HEK293 (cell line): Measurements from ENCODE around the gene MUC5B.

Experiments used
- CTCF ChIA-PET: fragments of 350-600 bp; formaldehyde crosslinking; extraction: SDS; loops from one replicate; lab custom pipeline; 2021; ENCODE audit warnings: antibody characterized with exemption; lab: Yijun Ruan, JAX
- POLR2A ChIA-PET: fragments of 300-600 bp; formaldehyde crosslinking; extraction: SDS; loops from one replicate; lab custom pipeline; 2020; ENCODE audit warnings: antibody characterized with exemption, inconsistent platforms; lab: Yijun Ruan, JAX
- H3K27ac ChIP-seq: fragments of 200-500 bp; sonication (Bioruptor generic); 2 replicates; pipeline ENCODE4 v1.5.1; 2014; ENCODE audit warnings: low read depth, low read length, control low read depth, inconsistent platforms; ENCODE audit errors: extremely low read depth
- H3K36me3 ChIP-seq, 2 experiments: fragments of 200-500 bp in 1 of 2; sonication (Bioruptor generic) in 1 of 2; 1 replicate in 1 of 2; 2 replicates in 1 of 2; pipeline ENCODE4 v1.5.1; 2014 to 2017; ENCODE audit warnings: inconsistent platforms in 2 of 2, low read length in 2 of 2; ENCODE audit not compliant: control insufficient read depth in 2 of 2, insufficient read depth in 1 of 2
- H3K4me1 ChIP-seq: fragments of 200-500 bp; sonication (Bioruptor generic); 2 replicates; pipeline ENCODE4 v1.5.1; 2014; ENCODE audit warnings: mild to moderate bottlenecking, low read length, inconsistent platforms; ENCODE audit not compliant: control insufficient read depth, insufficient read depth
- H3K4me3 ChIP-seq: 2 replicates; pipeline ENCODE4 v1.5.1; 2011; ENCODE audit warnings: low read depth, mild to moderate bottlenecking, control low read depth, low read length, moderate library complexity
- H3K9me3 ChIP-seq: fragments of 200-500 bp; sonication (Bioruptor generic); 2 replicates; pipeline ENCODE4 v1.5.1; 2014; ENCODE audit warnings: low read depth, low read length, inconsistent platforms; ENCODE audit not compliant: control insufficient read depth, insufficient read depth
- KLF1 ChIP-seq: fragments of 450-650 bp; formaldehyde crosslinking; IDR thresholded peaks from 2 replicates; pipeline ENCODE4 v1.5.1; 2016; ENCODE audit warnings: missing biosample characterization, missing genetic modification characterization
- REST ChIP-seq: fragments of 450-650 bp; formaldehyde crosslinking; IDR thresholded peaks from 2 replicates; pipeline ENCODE4 v1.5.1; 2016; ENCODE audit warnings: missing biosample characterization, missing genetic modification characterization
- SCRT1 ChIP-seq: fragments of 450-650 bp; formaldehyde crosslinking; IDR thresholded peaks from 2 replicates; pipeline ENCODE4 v1.5.1; 2016; ENCODE audit warnings: missing biosample characterization, missing genetic modification characterization, borderline replicate concordance
- SCRT2 ChIP-seq: fragments of 450-650 bp; formaldehyde crosslinking; IDR thresholded peaks from 2 replicates; pipeline ENCODE4 v1.5.1; 2016; ENCODE audit warnings: missing biosample characterization, missing genetic modification characterization
- SP2 ChIP-seq: fragments of 450-650 bp; formaldehyde crosslinking; IDR thresholded peaks from 2 replicates; pipeline ENCODE4 v1.5.1; 2016; ENCODE audit warnings: missing biosample characterization, missing genetic modification characterization
- ZBTB44 ChIP-seq: fragments of 450-650 bp; IDR thresholded peaks from 2 replicates; pipeline ENCODE4 v1.5.1; 2018; ENCODE audit warnings: missing biosample characterization, mild to moderate bottlenecking, missing genetic modification characterization
- ZFP3 ChIP-seq: fragments of 450-650 bp; formaldehyde crosslinking; IDR thresholded peaks from 2 replicates; pipeline ENCODE4 v1.5.1; 2016; ENCODE audit warnings: low read depth, missing biosample characterization, missing genetic modification characterization
- ZFP37 ChIP-seq: fragments of 450-650 bp; formaldehyde crosslinking; IDR thresholded peaks from 2 replicates; pipeline ENCODE4 v1.5.1; 2016; ENCODE audit warnings: missing biosample characterization, missing genetic modification characterization
- ZNF121 ChIP-seq: fragments of 450-650 bp; formaldehyde crosslinking; IDR thresholded peaks from 2 replicates; pipeline ENCODE4 v1.5.1; 2016; ENCODE audit warnings: missing biosample characterization, missing genetic modification characterization
- ZNF140 ChIP-seq: fragments of 450-650 bp; formaldehyde crosslinking; IDR thresholded peaks from 2 replicates; pipeline ENCODE4 v1.5.1; 2016; ENCODE audit warnings: missing biosample characterization, missing genetic modification characterization
- ZNF184 ChIP-seq: fragments of 450-650 bp; IDR thresholded peaks from 2 replicates; pipeline ENCODE4 v1.5.1; 2018; ENCODE audit warnings: missing biosample characterization, mild to moderate bottlenecking, missing genetic modification characterization
- ZNF19 ChIP-seq: fragments of 450-650 bp; formaldehyde crosslinking; IDR thresholded peaks from 2 replicates; pipeline ENCODE4; 2016; ENCODE audit warnings: missing biosample characterization, missing genetic modification characterization, low read depth
- ZNF223 ChIP-seq: fragments of 450-650 bp; formaldehyde crosslinking; IDR thresholded peaks from 2 replicates; pipeline ENCODE4 v1.5.1; 2016; ENCODE audit warnings: missing biosample characterization, missing genetic modification characterization
- ZNF37A ChIP-seq: fragments of 450-650 bp; IDR thresholded peaks from 2 replicates; pipeline ENCODE4 v1.5.1; 2018; ENCODE audit warnings: missing biosample characterization, missing genetic modification characterization
- ZNF514 ChIP-seq: fragments of 450-650 bp; formaldehyde crosslinking; IDR thresholded peaks from 2 replicates; pipeline ENCODE4 v1.5.1; 2016; ENCODE audit warnings: missing biosample characterization, missing genetic modification characterization
- ZNF660 ChIP-seq: fragments of 450-650 bp; IDR thresholded peaks from 2 replicates; pipeline ENCODE4 v1.5.1; 2018; ENCODE audit warnings: missing biosample characterization, mild to moderate bottlenecking, missing genetic modification characterization
- ZNF692 ChIP-seq: fragments of 450-650 bp; formaldehyde crosslinking; IDR thresholded peaks from 2 replicates; pipeline ENCODE4 v1.5.1; 2016; ENCODE audit warnings: missing biosample characterization, missing genetic modification characterization
- ZNF704 ChIP-seq: fragments of 450-650 bp; formaldehyde crosslinking; IDR thresholded peaks from 2 replicates; pipeline ENCODE4 v1.5.1; 2016; ENCODE audit warnings: missing biosample characterization, missing genetic modification characterization
- TF ChIP-seq, protein P1 (sequence below): fragments of 450-650 bp; formaldehyde crosslinking; IDR thresholded peaks from 2 replicates; pipeline ENCODE4 v1.5.1; 2016; ENCODE audit warnings: missing biosample characterization, missing genetic modification characterization
- TF ChIP-seq, protein P2 (sequence below): fragments of 450-650 bp; formaldehyde crosslinking; IDR thresholded peaks from 2 replicates; pipeline ENCODE4 v1.5.1; 2016; ENCODE audit warnings: missing biosample characterization, missing genetic modification characterization

The MUC5B gene

DNA sequence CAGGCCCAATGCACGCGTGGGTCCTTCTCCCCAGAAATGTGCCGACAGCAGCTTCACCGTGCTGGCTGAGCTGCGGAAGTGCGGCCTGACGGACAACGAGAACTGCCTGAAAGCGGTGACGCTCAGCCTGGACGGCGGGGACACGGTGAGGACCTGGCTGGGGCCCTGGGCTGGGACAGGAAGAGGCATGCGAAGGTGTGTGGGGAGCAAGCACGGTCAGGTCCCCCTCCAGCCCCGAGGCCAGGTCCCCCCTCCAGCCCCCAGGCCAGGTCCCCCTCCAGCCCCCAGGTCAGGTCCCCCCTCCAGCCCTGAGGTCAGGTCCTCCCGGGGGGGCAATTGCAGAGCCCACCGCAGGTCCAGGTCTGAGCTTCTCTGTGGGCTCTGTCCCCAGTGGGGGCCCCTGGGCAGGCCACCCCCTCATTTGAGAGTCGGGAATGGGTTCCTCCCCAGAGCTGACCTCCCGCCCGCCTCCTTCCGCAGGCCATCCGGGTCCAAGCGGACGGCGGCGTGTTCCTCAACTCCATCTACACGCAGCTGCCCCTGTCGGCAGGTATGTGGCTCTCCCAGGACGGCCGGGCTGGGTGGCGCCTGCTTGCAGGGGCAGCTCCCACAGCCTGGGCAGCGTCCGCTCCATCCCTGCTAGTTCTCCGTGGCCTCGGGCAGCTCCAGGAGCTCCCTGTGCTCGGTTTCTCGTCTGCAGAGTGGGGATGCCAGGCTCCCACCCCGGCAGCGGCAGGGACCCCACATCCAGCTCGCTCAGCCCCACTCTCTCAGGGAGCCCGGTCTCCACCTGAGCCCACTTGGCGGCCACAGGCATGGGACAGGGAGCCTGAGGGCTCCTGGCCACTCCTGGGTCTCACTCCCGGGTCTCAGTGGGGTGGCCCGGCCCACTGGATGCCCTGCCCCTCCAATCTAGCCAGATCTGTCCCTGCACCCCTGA lies 7.9 kb downstream of the MUC5B start:
- no peaks in the 10 kb centered on the region for H3K36me3 ChIP-seq
- TF ChIP-seq ZNF121 (no peak), ZNF184 (no peak), ZNF19 (tag by site-specific recombination) (no peak), SP2 (tag by site-specific recombination) (no peak), REST (tag by site-specific recombination) (no peak), ZNF660 (tag by site-specific recombination) (no peak), ZNF140 (no peak), SCRT1 (tag by site-specific recombination) (no peak), ZFP37 (tag by site-specific recombination) (no peak), ZNF692 (tag by site-specific recombination) (no peak), ZNF704 (tag by site-specific recombination) (no peak), KLF1 (tag by site-specific recombination) (no peak), ZFP3 (tag by site-specific recombination) (no peak), ZBTB44 (tag by site-specific recombination) (no peak), ZNF37A (tag by site-specific recombination) (no peak), ZNF223 (tag by site-specific recombination) (no peak), ZNF514 (tag by site-specific recombination) (no peak), SCRT2 (tag by site-specific recombination) (no peak)
- TF ChIP-seq, protein P1, sequence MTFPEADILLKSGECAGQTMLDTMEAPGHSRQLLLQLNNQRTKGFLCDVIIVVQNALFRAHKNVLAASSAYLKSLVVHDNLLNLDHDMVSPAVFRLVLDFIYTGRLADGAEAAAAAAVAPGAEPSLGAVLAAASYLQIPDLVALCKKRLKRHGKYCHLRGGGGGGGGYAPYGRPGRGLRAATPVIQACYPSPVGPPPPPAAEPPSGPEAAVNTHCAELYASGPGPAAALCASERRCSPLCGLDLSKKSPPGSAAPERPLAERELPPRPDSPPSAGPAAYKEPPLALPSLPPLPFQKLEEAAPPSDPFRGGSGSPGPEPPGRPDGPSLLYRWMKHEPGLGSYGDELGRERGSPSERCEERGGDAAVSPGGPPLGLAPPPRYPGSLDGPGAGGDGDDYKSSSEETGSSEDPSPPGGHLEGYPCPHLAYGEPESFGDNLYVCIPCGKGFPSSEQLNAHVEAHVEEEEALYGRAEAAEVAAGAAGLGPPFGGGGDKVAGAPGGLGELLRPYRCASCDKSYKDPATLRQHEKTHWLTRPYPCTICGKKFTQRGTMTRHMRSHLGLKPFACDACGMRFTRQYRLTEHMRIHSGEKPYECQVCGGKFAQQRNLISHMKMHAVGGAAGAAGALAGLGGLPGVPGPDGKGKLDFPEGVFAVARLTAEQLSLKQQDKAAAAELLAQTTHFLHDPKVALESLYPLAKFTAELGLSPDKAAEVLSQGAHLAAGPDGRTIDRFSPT, result no peak
- TF ChIP-seq, protein P2, sequence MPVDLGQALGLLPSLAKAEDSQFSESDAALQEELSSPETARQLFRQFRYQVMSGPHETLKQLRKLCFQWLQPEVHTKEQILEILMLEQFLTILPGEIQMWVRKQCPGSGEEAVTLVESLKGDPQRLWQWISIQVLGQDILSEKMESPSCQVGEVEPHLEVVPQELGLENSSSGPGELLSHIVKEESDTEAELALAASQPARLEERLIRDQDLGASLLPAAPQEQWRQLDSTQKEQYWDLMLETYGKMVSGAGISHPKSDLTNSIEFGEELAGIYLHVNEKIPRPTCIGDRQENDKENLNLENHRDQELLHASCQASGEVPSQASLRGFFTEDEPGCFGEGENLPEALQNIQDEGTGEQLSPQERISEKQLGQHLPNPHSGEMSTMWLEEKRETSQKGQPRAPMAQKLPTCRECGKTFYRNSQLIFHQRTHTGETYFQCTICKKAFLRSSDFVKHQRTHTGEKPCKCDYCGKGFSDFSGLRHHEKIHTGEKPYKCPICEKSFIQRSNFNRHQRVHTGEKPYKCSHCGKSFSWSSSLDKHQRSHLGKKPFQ (tag by site-specific recombination), result no peak
- TF ChIP-seq, all 188 proteins: peak for 0
- no peak overlapping the region for H3K4me3 ChIP-seq
- no peak overlapping the region for H3K27ac ChIP-seq
- H3K4me1 ChIP-seq, result no peaks in the 10 kb centered on the region
- POLR2A ChIA-PET, result no interaction called here
- CTCF ChIA-PET, result interaction anchor here (0.7 kb wide), 1 partner anchor 44 kb away, joined by 3 read pairs; no protein-coding TSS in a partner anchor
- H3K9me3 ChIP-seq, result no peaks in the 10 kb centered on the region
